PC-3 (cell line): Measurements from ENCODE around the gene GRPR. TPM values are rescaled to one million over a fixed set of nuclear protein-coding genes. Genes with fewer than 3 reads are reported as not detected.

Experiments used
- ATAC-seq: fragments of 200-7000 bp; cut with Tn5 transposase; 2 replicates; pipeline ENCODE4 v1.9.1; 2020; ENCODE audit warnings: mild to moderate bottlenecking, moderate library complexity
- BruUV-seq: library from RNA; stranded (reverse); fragments of 400-500 nt; replicated peaks from 2 replicates; lab custom pipeline; 2021; lab: Mats Ljungman, UMichigan
- CTCF ChIA-PET: fragments of 300-600 bp; sonication (Branson Sonifier 250); formaldehyde crosslinking; loops from one replicate; lab custom pipeline; 2022; ENCODE audit warnings: antibody characterized with exemption; lab: Charles Lee
- POLR2A ChIA-PET: fragments of 300-600 bp; sonication (Branson Sonifier 250); formaldehyde crosslinking; loops from one replicate; lab custom pipeline; 2022; ENCODE audit warnings: antibody characterized with exemption; ENCODE audit not compliant: unreplicated experiment; lab: Charles Lee
- DNase-seq: peaks from one replicate; pipeline ENCODE4 v3.0.0-alpha.2; 2015
- H2AFZ ChIP-seq: fragments of 300-600 bp; sonication (generic); 2 replicates; pipeline ENCODE4 v1.6.0; 2016; ENCODE audit warnings: antibody characterized with exemption, low read length
- H3F3A ChIP-seq: fragments of 300-600 bp; sonication (generic); one replicate; pipeline ENCODE4 v1.6.0; 2017; ENCODE audit warnings: antibody characterized with exemption, low read length, control low read depth, mild to moderate bottlenecking; ENCODE audit not compliant: unreplicated experiment
- H3K27ac ChIP-seq: fragments of 300-600 bp; sonication (generic); 2 replicates; pipeline ENCODE4 v1.5.1; 2016; ENCODE audit warnings: mild to moderate bottlenecking, low read length
- H3K27me3 ChIP-seq: fragments of 300-600 bp; sonication (generic); 2 replicates; pipeline ENCODE4 v1.6.1; 2016; ENCODE audit warnings: low read length, mixed read lengths
- H3K36me3 ChIP-seq: fragments of 300-600 bp; sonication (generic); 2 replicates; pipeline ENCODE4 v1.6.1; 2016; ENCODE audit warnings: low read depth, mixed run types, low read length, mixed read lengths
- H3K4me1 ChIP-seq: fragments of 300-600 bp; sonication (generic); 2 replicates; pipeline ENCODE4 v1.5.1; 2016; ENCODE audit warnings: low read length; ENCODE audit not compliant: insufficient read depth
- H3K4me2 ChIP-seq: fragments of 300-600 bp; sonication (generic); 2 replicates; pipeline ENCODE4 v1.6.0; 2016; ENCODE audit warnings: low read length
- H3K4me3 ChIP-seq: fragments of 300-600 bp; sonication (generic); 2 replicates; pipeline ENCODE4 v1.5.1; 2016; ENCODE audit warnings: mild to moderate bottlenecking, low read length, mixed read lengths
- H3K79me2 ChIP-seq: fragments of 300-600 bp; sonication (generic); 2 replicates; pipeline ENCODE4 v1.6.1; 2017; ENCODE audit warnings: low read length, mixed read lengths
- H3K9ac ChIP-seq: fragments of 300-600 bp; sonication (generic); 2 replicates; pipeline ENCODE4 v1.6.0; 2016; ENCODE audit warnings: mild to moderate bottlenecking, low read length
- H3K9me2 ChIP-seq: fragments of 300-600 bp; sonication (generic); replicated peaks from 2 replicates; pipeline ENCODE4 v1.6.1; 2016; ENCODE audit warnings: mixed run types, low read length, mixed read lengths
- H3K9me3 ChIP-seq: fragments of 300-600 bp; sonication (generic); 2 replicates; pipeline ENCODE4 v1.6.1; 2016; ENCODE audit warnings: low read length, mixed read lengths
- H4K20me1 ChIP-seq: fragments of 300-600 bp; sonication (generic); 2 replicates; pipeline ENCODE4 v1.6.1; 2016; ENCODE audit warnings: low read length, mixed read lengths
- CTCF ChIP-seq: fragments of 300-600 bp; sonication (generic); conservative IDR thresholded peaks from 2 replicates; pipeline ENCODE4 v1.5.1; 2017; ENCODE audit warnings: antibody characterized with exemption, low read depth, mild to moderate bottlenecking, low read length
- EZH2 ChIP-seq: fragments of 300-600 bp; sonication (generic); IDR thresholded peaks from one replicate; pipeline ENCODE4 v1.6.1; 2017; ENCODE audit warnings: antibody characterized with exemption, mild to moderate bottlenecking, low read length; ENCODE audit not compliant: unreplicated experiment
- EZH2phosphoT487 ChIP-seq: fragments of 300-600 bp; sonication (generic); IDR thresholded peaks from 2 replicates; pipeline ENCODE4 v1.6.1; 2018; ENCODE audit warnings: mild to moderate bottlenecking, antibody characterized with exemption, low read length, borderline replicate concordance
- intact Hi-C: fragments of 100-400 bp; cut with micrococcal nuclease; formaldehyde crosslinking; loops from 2 replicates; pipeline ENCODE4 v1.9.0; 2023
- total RNA-seq: library from RNA; depleted of rRNA; stranded (reverse); fragments of >200 nt; gene quantifications from 2 replicates; pipeline ENCODE4 v1.2.3, GENCODE V29; 2014

The GRPR gene
- total RNA-seq, 1 experiment from 2014 or later = 26.5 TPM

DNA sequence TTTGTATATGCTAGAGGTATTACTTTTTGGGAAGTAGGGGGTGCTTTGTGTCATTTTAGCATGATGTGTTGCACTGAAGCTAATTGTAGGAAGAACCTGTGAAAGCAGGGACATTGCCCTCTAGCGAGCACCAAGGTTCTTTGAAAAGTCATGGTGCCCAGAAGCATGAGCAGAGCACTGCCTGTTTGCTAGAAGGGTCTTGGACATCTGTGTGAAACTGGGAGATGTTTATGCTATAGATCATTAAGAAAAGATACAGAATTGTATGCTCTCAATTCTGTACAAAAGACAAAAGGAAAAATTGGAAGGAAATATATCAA, 14.7 kb downstream of the GRPR start:
- Histone ChIP-seq H3K79me2 (peaks cover 86% of the 10 kb centered on the region), H3K9me2 (no peaks in the 10 kb centered on the region), H3K27ac (no peak overlapping the region), H2AFZ (no peak overlapping the region), H3K4me3 (no peak overlapping the region), H3F3A (no peaks in the 10 kb centered on the region), H3K27me3 (no peaks in the 10 kb centered on the region), H4K20me1 (no peaks in the 10 kb centered on the region), H3K9ac (no peak overlapping the region), H3K36me3 (0 out of 2 replicates have a peak, but pooled peaks cover under 1% of the 10 kb centered on the region), H3K4me1 (peaks cover 29% of the 10 kb centered on the region), H3K4me2 (no peak overlapping the region), H3K9me3 (no peaks in the 10 kb centered on the region)
- POLR2A ChIA-PET = no interaction called here
- no TSS peak for BruUV-seq
- ATAC-seq = no peak
- intact Hi-C loops = no loop called here
- TF ChIP-seq EZH2 (no peak), CTCF (no peak), EZH2phosphoT487 (no peak)
- CTCF ChIA-PET = no interaction called here
- DNase-seq = no peak

DNA sequence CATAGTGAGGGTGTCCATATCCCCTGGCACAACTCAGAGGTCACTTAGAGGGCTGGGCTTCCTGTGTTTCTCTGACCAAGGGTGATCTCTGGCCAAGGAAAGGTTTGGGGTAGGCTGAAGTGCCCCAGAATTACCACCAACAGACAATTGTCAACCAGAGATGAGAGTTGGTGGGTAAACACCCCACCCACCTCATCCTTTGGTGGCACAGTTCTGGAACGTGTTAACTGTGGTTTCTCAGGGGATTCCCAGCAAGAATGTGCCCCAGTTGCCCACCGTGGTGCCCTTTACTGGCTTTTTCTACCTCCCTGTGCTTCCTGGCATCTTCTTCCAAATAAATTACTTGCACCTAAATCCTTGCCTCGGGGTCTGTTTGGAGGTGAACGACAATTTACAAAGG, 17.1 kb downstream of the GRPR start:
- intact Hi-C loops = loop anchor here (2.0 kb wide), 1 partner anchor 20 kb away; no protein-coding TSS in a partner anchor
- CTCF ChIA-PET = no interaction called here

More for the DNA sequence above, 17.1 kb downstream of the GRPR start:
- H3K4me3 ChIP-seq = peak overlapping the region; percentile 37
- H4K20me1 ChIP-seq = no peaks in the 10 kb centered on the region
- no peaks in the 10 kb centered on the region for H3K9me2 ChIP-seq
- H2AFZ ChIP-seq = peak overlapping the region; percentile 67
- ATAC-seq (peak; percentile 37), DNase-seq (no peak)
- H3K4me2 ChIP-seq = peak overlapping the region; percentile 67
- TSS peak; percentile 83 for BruUV-seq
- H3K4me1 ChIP-seq = peaks cover 29% of the 10 kb centered on the region
- H3K79me2 ChIP-seq = peaks cover 81% of the 10 kb centered on the region
- H3K36me3 ChIP-seq = peaks cover 18% of the 10 kb centered on the region
- TF ChIP-seq EZH2 (no peak), EZH2phosphoT487 (no peak), CTCF (no peak)
- H3F3A ChIP-seq = no peaks in the 10 kb centered on the region
- H3K9me3 ChIP-seq = no peaks in the 10 kb centered on the region
- H3K27ac ChIP-seq = peak overlapping the region; percentile 87
- peak overlapping the region; percentile 52 for H3K9ac ChIP-seq
- H3K27me3 ChIP-seq = no peaks in the 10 kb centered on the region
- POLR2A ChIA-PET = no interaction called here
